GM21515 (cell line): ENCODE measurements around the gene SDR39U1.

Experiments used
- ATAC-seq: cut with Tn5 transposase; IDR thresholded peaks from one replicate; pipeline ENCODE4 v1.9.1; 2021; ENCODE audit not compliant: unreplicated experiment

The SDR39U1 gene

DNA sequence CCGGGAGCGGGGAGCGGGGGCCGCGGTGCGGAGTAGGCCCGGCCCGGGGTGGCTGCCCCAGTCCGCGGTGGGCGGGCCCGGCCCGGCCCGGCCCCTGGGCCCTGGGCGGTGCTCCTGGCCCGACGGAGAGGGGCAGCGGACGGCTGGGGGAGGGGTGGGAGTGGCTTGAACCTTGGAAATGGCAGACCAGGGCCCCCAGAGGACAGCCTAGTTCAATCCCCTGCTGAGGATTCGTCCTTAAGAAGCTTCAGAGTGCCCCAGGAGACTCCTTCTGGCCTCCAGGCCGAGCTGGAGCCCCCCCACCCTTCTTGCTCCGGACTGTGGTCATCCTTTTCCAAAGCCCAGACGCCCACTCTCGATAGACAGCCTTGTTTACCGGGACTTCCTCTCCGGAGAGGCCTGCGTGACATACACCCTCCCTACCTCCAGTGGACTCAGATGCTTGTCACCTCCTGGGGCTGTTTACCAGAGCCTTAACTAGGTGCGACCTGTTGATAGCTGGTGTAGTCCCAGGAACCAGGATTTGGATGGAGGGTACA, 12.4 kb downstream of the SDR39U1 start:
- peak; percentile 48 for ATAC-seq

DNA sequence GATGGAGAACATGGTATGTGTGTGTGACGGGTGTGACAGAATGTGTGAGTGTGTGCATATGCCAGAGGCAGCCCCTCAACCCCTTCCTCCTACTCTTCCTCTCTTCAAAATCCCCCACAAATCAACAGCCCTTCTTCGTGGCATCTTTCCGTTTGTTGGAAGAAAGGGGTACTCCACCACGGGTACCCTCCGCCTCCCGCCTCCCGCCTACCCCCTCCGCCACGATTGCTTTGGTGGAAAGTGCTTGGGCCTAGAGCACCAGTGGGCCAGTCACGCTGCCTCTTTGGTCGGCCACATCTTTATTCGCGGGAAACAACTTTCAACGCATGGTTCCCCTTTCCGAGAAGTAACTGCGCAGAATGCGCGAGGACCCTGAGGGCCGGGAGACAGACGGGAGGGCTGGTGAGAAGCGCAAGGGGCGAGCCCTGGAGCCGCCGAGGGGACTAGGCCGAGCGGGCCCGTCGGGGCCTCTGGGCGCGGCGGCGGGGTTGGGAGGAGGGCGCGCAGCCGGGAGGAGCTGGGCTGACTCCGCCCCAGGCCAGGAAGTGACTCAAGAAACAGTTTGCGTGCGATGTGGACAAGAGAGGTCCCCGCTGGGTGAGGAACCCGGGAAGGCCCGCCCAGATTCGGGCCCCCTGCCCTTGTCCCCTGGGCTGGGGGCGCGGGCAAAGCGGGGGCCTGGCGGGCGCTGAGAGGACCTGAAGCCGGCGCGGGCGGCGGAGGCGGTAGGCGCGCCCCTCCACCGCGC, 13.0 kb downstream of the SDR39U1 start, which contains the start of the genes CBLN3 and KHNYN:
TSS of gene CBLN3 (minus strand) at position 274 of the 748 bp plus-strand sequence. CDS start 614 bp downstream, outside the sequence.
TSS of gene KHNYN (plus strand) at position 560 of the 748 bp plus-strand sequence. CDS start 777 bp downstream, outside the sequence.
- peak; percentile 86 for ATAC-seq

DNA sequence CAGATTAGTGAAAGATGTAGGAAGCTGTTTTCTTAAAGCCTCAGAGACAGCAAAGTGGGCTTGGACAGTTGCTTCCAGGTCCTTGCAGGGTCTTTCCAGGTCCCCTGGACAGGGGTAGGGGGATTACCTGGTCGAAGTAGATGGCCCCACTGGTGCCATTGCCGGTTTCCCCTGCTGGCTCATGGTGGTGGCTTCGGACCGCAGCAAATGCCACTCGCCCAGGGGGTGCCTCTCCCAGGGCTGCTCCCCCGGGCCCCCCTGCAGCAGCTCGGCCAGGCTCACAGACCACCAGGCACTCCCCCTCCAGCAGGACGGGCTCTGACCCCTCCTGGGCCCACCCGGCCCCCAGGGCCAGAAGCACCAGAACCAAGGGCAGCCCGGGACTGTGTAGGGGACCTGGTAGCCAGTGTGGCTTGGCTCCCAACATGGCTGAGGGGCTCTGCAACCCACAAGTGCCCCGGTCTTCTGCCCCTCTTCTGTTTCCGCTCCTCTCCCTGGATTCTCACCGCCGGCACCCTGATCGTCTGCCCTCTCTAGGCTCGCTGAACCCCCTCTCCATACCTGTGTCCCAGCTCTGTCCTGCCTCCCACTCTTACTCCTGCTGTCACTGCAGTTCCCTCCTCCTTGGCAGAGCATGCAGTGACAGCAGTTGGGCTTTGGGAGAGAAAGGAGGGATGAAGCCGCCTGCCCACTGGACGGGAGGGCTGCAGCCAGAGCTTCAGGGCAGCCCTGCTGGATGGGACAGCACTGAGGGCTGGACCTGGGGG, 13.8 kb downstream of the SDR39U1 start:
- no peak for ATAC-seq

- no peak for ATAC-seq
Measured at GRCh38 chr14:24427537-24428508, 14.8 kb downstream of the SDR39U1 start.

- no peak for ATAC-seq
Measured at GRCh38 chr14:24426912-24427536, 15.6 kb downstream of the SDR39U1 start.

GRCh38 chr14:24426150-24426911, 16.2 kb downstream of the SDR39U1 start:
- no peak for ATAC-seq

- ATAC-seq = no peak
Measured at GRCh38 chr14:24425704-24426103, 16.9 kb downstream of the SDR39U1 start.

- no peak for ATAC-seq
Measured at GRCh38 chr14:24422694-24423601, 19.6 kb downstream of the SDR39U1 start.

GRCh38 chr14:24422261-24422660, 20.3 kb downstream of the SDR39U1 start:
- ATAC-seq = no peak

- no peak for ATAC-seq
Measured at GRCh38 chr14:24418492-24418873, 24.1 kb downstream of the SDR39U1 start.

DNA sequence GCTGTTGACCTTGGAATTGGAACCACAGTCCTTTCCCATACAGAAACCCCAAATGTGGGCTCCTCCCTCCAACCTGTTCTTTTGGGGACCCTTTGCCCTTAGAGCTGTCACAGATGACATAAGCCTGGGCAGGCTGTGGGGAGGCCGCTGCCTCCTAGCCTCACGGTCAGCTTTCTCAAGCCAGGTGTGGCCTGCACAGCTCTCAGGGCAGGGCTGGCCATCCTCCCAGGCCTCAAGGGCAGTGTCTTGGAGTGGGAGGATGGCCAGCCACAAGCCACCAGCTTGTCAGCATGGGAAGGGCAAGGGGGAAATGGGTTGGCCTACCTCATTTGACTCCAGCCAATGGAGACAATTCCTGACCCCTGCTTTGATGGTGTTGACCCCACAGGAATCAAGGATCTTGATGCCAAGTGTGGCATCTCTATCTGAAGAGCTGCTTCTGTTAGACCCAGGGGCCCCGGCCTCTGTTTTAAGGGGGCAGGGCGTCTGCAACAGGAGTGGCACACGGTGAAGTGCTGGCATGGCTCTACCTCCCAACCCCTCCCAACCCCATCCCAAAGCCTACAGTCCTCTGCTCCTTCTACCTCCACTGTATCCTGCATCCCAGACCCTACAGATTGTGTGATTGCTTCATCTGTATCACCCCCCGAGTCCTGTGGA, 24.6 kb downstream of the SDR39U1 start:
- ATAC-seq = no peak

DNA sequence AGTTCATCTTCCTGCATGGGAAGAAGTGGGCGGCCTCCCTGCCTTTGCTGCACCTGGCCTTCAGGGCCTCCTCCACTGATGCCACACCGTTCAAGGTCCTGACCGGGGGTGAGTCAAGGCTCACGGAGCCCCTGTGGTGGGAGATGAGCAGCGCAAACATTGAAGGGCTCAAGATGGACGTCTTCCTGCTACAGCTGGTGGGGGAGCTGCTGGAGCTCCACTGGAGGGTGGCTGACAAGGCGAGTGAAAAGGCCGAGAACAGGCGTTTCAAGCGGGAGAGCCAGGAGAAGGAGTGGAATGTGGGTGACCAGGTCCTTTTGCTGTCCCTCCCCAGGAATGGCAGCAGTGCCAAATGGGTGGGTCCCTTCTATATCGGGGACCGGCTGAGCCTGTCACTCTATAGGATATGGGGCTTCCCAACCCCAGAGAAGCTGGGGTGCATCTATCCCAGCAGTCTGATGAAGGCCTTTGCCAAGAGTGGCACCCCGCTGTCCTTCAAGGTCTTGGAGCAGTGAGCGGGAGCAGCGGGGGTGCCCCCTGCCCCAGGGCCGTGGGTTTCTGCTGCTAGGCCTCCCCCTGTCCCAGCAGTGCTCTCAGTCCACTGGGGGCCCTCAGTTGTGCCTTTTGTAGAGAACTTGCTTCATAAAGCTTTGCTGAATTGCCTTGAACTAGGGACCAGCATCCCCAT, 25.5 kb downstream of the SDR39U1 start:
- ATAC-seq = no peak

GRCh38 chr14:24416254-24416931, 26.2 kb downstream of the SDR39U1 start:
- ATAC-seq = no peak

DNA sequence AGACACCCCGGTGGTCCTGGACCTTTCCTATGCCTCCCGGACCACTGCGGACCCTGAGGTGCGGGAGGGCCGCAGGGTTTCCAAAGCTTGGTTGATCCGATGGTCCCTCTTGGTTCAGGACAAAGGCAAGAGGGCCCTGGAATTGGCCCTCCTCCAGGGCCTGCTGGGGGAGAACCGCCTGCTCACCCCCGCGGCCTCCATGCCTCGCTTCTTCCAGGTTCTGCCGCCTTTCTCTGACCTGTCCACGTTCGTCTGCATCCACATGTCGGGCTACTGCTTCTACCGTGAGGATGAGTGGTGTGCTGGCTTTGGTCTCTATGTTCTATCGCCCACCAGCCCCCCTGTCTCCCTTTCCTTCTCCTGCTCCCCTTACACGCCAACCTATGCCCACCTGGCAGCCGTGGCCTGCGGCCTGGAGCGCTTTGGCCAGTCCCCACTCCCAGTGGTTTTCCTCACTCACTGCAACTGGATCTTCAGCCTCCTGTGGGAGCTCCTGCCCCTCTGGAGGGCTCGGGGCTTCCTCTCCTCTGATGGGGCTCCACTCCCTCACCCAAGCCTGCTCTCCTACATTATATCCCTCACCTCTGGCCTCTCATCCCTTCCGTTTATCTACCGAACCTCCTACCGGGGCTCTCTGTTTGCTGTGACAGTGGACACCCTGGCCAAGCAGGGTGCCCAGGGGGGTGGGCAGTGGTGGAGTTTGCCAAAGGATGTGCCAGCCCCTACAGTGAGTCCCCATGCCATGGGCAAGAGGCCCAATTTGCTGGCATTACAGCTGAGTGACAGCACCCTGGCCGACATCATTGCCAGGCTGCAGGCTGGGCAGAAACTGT, 26.9 kb downstream of the SDR39U1 start:
- no peak for ATAC-seq

DNA sequence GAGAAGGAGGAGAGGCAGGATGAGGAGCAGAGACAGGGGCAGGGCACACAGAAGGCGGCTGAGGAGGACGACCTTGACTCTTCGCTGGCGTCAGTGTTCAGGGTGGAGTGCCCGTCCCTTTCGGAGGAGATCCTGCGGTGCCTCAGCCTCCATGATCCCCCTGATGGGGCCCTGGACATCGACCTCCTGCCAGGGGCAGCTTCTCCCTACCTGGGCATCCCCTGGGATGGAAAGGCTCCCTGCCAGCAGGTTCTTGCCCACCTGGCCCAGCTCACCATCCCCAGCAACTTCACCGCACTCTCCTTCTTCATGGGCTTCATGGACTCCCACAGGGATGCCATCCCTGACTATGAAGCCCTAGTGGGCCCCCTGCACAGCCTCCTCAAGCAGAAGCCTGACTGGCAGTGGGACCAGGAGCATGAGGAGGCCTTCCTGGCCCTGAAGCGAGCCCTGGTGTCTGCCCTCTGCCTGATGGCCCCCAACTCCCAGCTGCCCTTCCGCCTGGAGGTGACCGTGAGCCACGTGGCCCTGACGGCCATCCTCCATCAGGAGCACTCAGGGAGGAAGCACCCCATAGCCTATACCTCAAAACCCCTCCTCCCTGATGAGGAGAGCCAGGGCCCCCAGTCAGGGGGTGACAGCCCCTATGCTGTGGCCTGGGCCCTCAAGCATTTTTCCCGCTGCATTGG, 27.7 kb downstream of the SDR39U1 start:
- no peak for ATAC-seq
